ENCODE results near the gene GAGE12H.
A peak's percentile ranks its signal among the peaks of the same experiment; 100 is the strongest.
"Not testable (repeated sequence)": the region's sequence is repeated elsewhere in the genome, so short reads cannot be mapped to it uniquely, and the experiment has no call there.

Gene GAGE12H

GRCh38 chrX:49579649-49580048 lies at the start of gene GAGE12H:
GAGE12H (plus strand) TSS chrX:49579949; CDS start chrX:49581104, 1,155 bp downstream.
- DNase-seq (ENCODE audit: low read depth, low spot score), result not testable (repeated sequence)

- DNase-seq (ENCODE audit: low read depth, low spot score), result not testable (repeated sequence)
Observed at GRCh38 chrX:49531877-49532276, 47.9 kb upstream of the GAGE12H start, which contains the start of gene GAGE12C. GAGE12C (plus strand) TSS chrX:49532177; CDS start chrX:49533332, 1,155 bp downstream.

GRCh38 chrX:49541433-49541832 lies 38.3 kb upstream of the GAGE12H start, which contains the start of gene GAGE12D:
GAGE12D (plus strand) TSS chrX:49541733; CDS start chrX:49542888, 1,155 bp downstream.
- not testable (repeated sequence) for DNase-seq (ENCODE audit: low read depth, low spot score)

DNA sequence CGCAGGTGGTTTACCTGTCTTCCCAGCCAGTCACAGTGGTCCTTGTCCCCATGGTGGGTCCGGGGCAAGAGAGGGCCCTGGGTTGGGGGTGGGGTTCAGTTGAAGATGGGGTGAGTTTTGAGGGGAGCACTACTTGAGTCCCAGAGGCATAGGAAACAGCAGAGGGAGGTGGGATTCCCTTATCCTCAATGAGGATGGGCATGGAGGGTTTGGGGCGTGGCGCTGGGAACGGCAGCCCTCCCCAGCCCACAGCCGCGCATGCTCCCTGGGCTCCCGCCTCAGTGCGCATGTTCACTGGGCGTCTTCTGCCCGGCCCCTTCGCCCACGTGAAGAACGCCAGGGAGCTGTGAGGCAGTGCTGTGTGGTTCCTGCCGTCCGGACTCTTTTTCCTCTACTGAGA lies 28.8 kb upstream of the GAGE12H start, which contains the start of gene GAGE12E:
Gene GAGE12E (plus strand): TSS at position 301 of the 400 bp plus-strand sequence. CDS start 1,155 bp downstream, outside the sequence.
- not testable (repeated sequence) for DNase-seq (ENCODE audit: low read depth, low spot score)

GRCh38 chrX:49560542-49560941 lies 19.2 kb upstream of the GAGE12H start, which contains the start of gene GAGE12F:
GAGE12F (plus strand) TSS chrX:49560842; CDS start chrX:49561997, 1,155 bp downstream.
- not testable (repeated sequence) for DNase-seq (ENCODE audit: low read depth, low spot score)

- not testable (repeated sequence) for DNase-seq (ENCODE audit: low read depth, low spot score)
Observed at GRCh38 chrX:49568728-49569127, 11.0 kb upstream of the GAGE12H start.

- not testable (repeated sequence) for DNase-seq (ENCODE audit: low read depth, low spot score)
Observed at GRCh38 chrX:49569152-49569551, 10.6 kb upstream of the GAGE12H start.

- not testable (repeated sequence) for DNase-seq (ENCODE audit: low read depth, low spot score)
Observed at GRCh38 chrX:49570100-49570499, 9.6 kb upstream of the GAGE12H start, which contains the start of gene GAGE12G. GAGE12G (plus strand) TSS chrX:49570400; CDS start chrX:49571555, 1,155 bp downstream.

- not testable (repeated sequence) for DNase-seq (ENCODE audit: low read depth, low spot score)
Observed at GRCh38 chrX:49589196-49589595, 9.4 kb downstream of the GAGE12H start, which contains the start of gene GAGE2A. GAGE2A (plus strand) TSS chrX:49589496; CDS start chrX:49590651, 1,155 bp downstream.

- DNase-seq (ENCODE audit: low read depth, low spot score), result not testable (repeated sequence)
Observed at GRCh38 chrX:49589769-49590478, 10.2 kb downstream of the GAGE12H start.

DNA sequence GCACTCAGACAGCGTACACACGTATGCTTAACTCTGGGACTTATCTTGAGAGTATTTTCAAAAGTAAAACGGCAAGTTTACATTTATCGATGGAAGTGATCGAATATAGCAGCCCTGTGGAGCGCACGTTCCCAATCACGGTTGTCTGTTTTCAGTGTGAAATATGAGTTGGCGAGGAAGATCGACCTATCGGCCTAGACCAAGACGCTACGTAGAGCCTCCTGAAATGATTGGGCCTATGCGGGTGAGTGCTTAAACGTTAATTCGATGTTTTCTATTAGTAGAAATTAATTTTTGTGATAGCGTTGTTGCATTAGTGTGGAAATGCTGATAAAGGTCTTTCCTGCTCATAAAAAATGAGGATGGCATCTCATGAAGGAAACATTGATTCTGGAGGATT lies 10.7 kb downstream of the GAGE12H start:
- not testable (repeated sequence) for DNase-seq (ENCODE audit: low read depth, low spot score)

- not testable (repeated sequence) for DNase-seq (ENCODE audit: low read depth, low spot score)
Observed at GRCh38 chrX:49598720-49599119, 19.0 kb downstream of the GAGE12H start, which contains the start of gene GAGE1. GAGE1 (plus strand) TSS chrX:49599020; CDS start chrX:49600175, 1,155 bp downstream.

DNA sequence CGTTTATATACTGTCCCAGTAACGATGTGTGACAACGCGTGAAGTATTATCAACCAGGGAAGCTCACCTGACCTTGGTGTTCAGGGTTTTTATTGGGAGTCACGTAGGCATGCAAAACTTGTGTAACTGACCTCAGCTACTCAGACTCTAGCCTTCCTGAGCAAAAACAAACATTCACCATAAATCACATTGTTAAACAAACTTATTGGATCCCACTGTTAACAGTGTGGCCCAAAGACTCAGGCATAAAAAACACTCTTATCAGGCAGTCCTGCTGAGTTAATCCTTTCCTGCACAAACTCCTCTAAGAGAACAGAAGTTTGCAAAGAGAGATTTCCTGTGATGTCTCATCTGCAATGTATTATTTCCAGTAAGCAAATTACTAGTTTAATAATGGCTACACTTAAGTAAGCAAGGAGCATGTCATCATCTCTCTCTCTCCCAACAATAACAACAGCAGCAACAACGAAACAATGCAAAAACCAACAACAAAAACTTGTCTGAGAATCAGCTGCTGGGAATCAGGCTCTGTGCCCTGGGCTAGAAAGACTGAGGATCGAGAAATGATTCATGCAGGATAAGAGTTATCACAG lies 31.1 kb downstream of the GAGE12H start:
- no peak for DNase-seq (ENCODE audit: low read depth, low spot score)

GRCh38 chrX:49618574-49618973 lies 38.8 kb downstream of the GAGE12H start:
- DNase-seq (ENCODE audit: low read depth, low spot score), result no peak

DNA sequence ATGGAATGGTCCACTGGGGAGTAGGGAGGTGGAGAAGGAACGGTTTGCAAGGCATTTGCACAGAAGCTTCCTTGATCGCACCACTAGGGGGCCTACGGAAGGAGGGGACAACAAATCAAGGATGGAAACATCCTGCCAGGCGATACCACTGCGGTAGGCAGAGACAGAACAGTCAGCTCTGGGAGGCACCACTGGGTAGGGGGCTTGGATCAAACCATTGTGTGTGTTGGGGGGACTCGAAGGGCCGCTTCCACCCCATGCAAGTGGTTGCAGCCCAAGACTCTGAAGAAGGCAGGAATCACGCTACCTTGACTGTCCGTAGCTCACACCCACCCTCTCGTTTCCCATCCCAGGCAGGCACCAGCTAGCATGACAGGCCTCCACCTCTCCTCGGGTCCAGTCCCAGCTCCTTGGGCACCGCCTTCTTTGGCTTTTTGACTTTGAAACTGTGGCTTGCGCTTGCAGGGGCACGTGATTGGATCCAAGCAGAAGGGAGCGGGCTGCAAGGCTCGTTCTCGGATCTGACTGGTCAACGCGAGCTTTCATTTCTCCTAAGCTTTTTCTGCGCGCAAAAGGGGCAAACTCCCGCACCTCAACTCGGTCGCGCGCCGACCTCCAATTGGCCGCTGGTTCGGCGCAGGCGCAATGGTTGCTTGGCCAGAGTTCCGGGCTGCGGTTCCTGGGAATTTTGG lies 47.5 kb downstream of the GAGE12H start:
- peak; percentile 82 for DNase-seq (ENCODE audit: low read depth, low spot score)

All from ELF-1 (cell line).